ENCODE measurements around the gene ASB18. TPM values are rescaled to one million over a fixed set of nuclear protein-coding genes. Genes with fewer than 3 reads are reported as not detected.
A peak's percentile ranks its signal among the peaks of the same experiment; 100 is the strongest.
"Not testable (repeated sequence)": the region's sequence is repeated elsewhere in the genome, so short reads cannot be mapped to it uniquely, and the experiment has no call there.

The ASB18 gene
- total RNA-seq, 1 experiment from 2014 or later = not detected

DNA sequence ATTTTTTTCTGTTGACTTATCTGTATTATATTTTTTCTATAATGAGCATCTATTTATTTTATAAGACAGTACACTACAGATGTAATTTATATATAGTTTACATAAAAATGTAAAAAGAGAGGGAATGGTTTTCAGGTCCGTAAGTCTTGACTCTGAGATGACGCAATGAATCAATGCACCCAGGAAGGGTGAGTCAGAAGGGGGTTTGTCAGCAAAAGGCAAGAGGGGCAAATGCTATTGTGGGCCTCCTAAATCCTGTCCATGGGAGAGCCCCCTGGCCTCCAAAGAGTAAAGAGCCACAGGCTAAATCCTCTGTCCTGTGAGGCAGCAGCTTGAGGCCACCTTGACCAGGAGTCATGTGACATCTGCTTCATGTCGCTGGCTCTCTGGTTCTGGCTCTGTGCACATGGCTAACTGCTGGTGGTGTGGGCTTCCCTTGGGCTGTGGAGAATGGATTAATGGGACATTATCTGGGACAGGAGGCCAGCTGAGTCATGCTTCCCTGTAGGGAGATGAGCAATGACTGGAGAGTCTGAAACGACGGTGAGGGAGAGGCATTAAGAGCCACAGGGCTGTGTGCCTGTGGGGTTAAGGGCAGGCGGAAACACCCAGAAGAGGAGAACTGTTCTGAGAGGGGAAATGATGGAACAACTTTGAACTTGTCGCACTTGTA, 22.8 kb upstream of the ASB18 start:
- peak; percentile 28 for DNase-seq (ENCODE audit: low spot score)

DNA sequence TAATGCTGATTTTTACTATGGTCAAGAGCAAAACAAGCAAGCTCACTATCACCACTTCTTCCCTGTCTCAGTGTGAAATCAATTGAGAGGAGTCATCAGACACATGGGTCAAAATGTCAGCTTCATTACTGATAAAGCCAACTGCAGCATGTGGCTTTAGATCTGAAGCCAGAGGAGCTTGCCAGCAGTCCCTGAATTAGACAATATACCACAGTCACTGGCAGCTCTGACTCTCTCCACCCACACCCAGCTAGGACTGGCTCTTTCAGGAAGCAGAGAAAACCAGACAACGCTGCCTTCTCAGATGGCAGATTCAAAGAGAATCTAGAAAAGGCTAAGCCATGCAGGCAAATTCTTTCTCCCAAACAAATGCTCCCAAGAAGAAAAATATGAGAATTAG, 20.0 kb upstream of the ASB18 start:
- no peak for DNase-seq (ENCODE audit: low spot score)

- DNase-seq (ENCODE audit: low spot score) = no peak
Measured at GRCh38 chr2:236282406-236282805, 18.2 kb upstream of the ASB18 start.

GRCh38 chr2:236281423-236281822, 17.2 kb upstream of the ASB18 start:
- DNase-seq (ENCODE audit: low spot score) = no peak

- DNase-seq (ENCODE audit: low spot score) = no peak
Measured at GRCh38 chr2:236273126-236273525, 8.9 kb upstream of the ASB18 start.

GRCh38 chr2:236271851-236272250, 7.6 kb upstream of the ASB18 start:
- no peak for DNase-seq (ENCODE audit: low spot score)

- DNase-seq (ENCODE audit: low spot score) = not testable (repeated sequence)
Measured at GRCh38 chr2:236269876-236270275, 5.7 kb upstream of the ASB18 start.

DNA sequence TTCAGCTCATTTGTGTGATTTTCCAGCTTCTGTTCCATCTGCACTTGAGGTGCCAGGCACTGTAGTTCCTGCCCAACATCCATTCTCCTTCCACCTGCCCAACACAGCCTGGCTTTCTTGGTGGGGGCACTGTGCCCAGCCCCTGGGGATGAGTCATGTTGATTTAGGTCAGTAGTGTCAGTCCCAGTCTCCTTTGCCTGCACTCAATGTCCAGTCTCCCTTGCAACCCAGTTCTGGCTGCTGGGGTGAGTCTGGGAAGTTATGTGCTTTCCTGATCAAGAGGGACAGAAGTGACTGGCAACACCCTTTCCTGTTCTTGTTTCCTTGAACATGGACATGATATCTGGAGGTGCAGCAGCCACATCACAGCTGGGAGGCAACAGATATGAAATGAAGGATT, 1.5 kb upstream of the ASB18 start:
- no peak for DNase-seq (ENCODE audit: low spot score)

GRCh38 chr2:236262238-236262637, 2.0 kb downstream of the ASB18 start:
- DNase-seq (ENCODE audit: low spot score) = no peak

GRCh38 chr2:236261452-236261851, 2.8 kb downstream of the ASB18 start:
- no peak for DNase-seq (ENCODE audit: low spot score)

- DNase-seq (ENCODE audit: low spot score) = no peak
Measured at GRCh38 chr2:236259371-236259770, 4.8 kb downstream of the ASB18 start.

- DNase-seq (ENCODE audit: low spot score) = no peak
Measured at GRCh38 chr2:236257575-236257974, 6.6 kb downstream of the ASB18 start.

GRCh38 chr2:236257136-236257535, 7.1 kb downstream of the ASB18 start:
- DNase-seq (ENCODE audit: low spot score) = no peak

DNA sequence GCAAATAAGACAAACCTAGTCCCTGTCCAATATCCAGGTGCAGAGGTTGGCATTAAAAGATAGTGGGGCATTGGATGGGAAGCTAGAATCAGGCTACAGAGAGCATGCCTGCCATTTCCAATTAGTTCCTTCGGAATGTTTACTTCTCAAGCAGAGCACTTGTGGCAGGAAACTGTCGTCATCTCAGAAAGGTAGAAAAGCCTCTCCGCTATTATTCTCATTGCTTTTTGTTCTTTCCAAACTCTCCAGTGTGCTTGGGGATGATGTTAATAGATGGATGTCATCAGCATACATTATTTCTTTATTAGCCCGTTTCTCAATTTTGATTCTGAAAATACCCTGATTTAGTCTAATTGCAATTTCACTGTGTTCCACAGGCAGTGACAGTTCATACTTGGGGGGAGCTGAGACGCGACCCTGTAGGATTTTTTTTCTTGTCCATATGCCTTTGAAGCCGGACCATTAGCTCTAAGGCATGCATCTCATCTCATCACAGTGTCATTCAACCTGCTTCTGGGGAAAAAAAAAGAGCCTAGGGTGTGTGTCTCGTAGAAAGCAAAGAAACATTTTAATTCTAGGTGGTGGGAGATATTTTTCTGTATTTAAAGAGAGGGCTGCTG, 7.7 kb downstream of the ASB18 start:
- no peak for DNase-seq (ENCODE audit: low spot score)

DNA sequence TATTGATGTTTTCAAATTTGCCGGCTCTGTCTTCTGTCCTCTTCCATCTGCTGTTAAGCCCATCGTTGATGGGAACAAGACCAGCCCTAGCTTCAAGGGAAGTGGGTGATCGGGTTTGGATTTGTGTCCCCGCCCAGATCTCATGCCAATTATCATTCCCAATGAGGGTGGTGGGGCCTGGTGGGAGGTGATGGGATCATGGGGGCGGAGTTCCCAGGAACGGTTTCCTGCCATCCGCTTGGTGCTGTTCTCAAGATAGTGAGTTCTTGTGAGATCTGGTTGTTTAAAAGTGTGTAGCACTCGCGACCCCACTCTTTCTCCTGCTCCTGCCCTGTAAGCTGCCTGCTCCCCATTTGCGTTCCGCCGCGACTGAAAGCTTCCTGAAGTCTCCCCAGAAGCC, 9.5 kb downstream of the ASB18 start:
- DNase-seq (ENCODE audit: low spot score) = no peak

DNA sequence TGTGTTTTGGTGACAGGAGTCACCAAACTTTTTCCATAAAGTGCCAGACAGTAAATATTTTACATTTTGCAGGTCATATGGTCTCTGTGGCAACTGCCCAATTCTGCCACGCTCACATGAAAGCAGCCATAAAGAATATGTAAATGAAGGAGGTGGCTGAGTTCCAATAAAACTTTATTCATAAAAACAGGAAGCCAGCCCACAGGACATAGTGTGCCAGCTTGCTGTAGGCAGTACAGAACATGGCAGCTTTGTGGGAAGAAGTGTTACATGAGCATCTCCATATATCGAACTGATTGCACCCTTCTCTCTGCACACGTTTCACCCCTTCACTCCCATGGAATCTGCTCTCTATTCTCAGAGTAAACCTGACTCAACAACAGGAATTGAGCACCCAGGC, 10.2 kb downstream of the ASB18 start:
- DNase-seq (ENCODE audit: low spot score) = no peak

DNA sequence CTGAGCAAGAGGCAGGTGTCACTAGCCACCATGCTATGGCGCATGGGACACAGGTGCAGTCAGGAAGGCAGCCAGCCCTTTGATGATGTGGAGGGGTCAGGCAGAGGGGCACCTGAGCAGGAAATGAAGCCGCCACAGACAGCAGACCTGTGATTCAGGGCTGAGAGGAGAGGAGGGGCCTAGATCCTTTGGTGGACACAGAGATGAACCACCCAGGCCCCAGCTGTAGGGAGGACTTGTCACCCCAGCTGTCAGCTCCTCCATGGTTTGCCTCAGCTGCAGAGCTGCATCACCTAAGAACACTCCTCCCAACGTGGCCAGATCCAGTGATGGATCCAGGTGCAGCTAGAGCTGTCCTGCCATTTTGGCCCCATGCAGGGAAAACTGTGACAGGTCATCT, 11.6 kb downstream of the ASB18 start:
- DNase-seq (ENCODE audit: low spot score) = no peak

- DNase-seq (ENCODE audit: low spot score) = no peak
Measured at GRCh38 chr2:236250909-236251579, 13.2 kb downstream of the ASB18 start.

GRCh38 chr2:236250286-236250685, 13.9 kb downstream of the ASB18 start:
- DNase-seq (ENCODE audit: low spot score) = no peak

DNA sequence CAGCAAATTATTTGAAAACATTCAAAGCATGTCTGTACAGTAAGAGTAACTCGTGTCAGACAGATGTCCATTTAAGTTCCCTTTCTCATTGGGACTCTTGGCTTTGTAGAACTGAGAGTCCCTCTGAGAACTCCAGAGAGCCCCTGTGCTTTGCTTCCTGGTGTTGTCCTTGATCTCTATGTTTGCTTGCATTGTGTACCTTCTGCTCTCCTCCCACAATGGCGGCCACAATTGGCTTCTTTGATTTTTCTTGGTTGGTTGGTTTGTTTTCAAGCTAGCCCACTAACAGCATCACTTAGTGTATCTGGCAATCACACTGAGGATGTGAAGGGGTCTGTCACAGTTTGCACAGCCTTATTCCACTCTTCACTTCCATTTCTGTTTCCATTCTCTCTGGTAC, 15.1 kb downstream of the ASB18 start:
- no peak for DNase-seq (ENCODE audit: low spot score)

DNA sequence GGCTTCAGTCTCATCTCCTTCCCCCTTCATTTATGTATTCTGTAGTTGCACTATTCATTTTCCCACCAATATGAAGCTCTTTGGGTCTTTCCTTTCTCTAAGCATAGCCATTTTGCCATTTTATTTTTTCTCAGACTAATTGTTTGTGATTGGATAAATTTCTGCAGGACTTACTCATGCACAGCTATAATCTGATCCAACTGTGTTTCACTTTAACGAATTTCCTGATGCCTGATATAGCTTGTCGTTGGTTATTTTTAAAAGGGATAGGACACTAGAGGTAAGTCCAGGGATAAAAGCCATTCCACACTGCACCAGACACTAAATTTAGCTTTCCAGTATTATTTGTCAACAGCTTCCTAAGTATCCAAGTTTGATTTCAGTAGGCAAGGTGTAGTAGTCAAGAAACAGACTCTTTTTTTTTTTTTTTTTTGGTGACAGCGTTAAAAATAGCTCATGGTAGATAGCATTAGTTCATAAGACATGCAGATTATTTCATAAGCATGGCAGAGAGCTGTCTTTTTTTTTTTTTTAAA, 17.4 kb downstream of the ASB18 start:
- no peak for DNase-seq (ENCODE audit: low spot score)

DNA sequence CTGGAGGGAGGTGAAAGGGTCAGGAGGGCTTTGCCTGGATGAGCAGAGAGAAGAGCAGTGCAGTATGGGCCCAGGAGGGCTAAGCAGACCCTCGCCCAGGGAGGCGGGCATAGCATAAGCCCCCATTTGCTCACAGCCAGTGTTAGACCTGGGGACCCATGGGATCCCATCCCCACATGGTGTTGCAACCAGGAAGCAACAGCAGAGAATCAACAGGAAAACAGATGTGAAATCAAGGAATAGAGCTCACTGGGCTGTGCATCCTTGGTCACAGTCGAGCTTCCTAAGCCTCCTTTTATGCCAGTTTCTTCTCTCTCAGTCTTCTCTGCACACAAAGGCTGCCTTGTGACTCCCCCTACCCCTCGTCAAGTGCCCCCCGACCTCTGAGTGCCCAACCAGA, 19.9 kb downstream of the ASB18 start:
- DNase-seq (ENCODE audit: low spot score) = no peak

GRCh38 chr2:236242057-236242495, 22.1 kb downstream of the ASB18 start:
- DNase-seq (ENCODE audit: low spot score) = no peak
